OCI-LY7 (cell line): ENCODE measurements around the gene CXorf58. TPM values are rescaled to one million over a fixed set of nuclear protein-coding genes. Genes with fewer than 3 reads are reported as not detected.

Source experiments
- BruUV-seq: library from RNA; stranded (reverse); fragments of 400-500 nt; replicated peaks from 2 replicates; lab custom pipeline; 2021; lab: Mats Ljungman, UMichigan
- CTCF ChIA-PET: fragments of 300-600 bp; sonication (Branson Sonifier 250); formaldehyde crosslinking; loops from one replicate; lab custom pipeline; 2022; ENCODE audit warnings: antibody characterized with exemption; ENCODE audit not compliant: unreplicated experiment; lab: Charles Lee
- POLR2A ChIA-PET: fragments of 300-600 bp; sonication (Branson Sonifier 250); formaldehyde crosslinking; loops from one replicate; lab custom pipeline; 2022; ENCODE audit warnings: antibody characterized with exemption; lab: Charles Lee
- DNase-seq: peaks from one replicate; pipeline ENCODE4 v3.0.0-alpha.2; 2015; ENCODE audit warnings: low spot score
- H2AFZ ChIP-seq: fragments of 200-600 bp; sonication (generic), shearing (Covaris generic); 2 replicates; pipeline ENCODE4 v1.6.1; 2014; ENCODE audit warnings: mild to moderate bottlenecking, antibody characterized with exemption, low read length, moderate library complexity
- H3K27ac ChIP-seq: fragments of 200-600 bp; sonication (generic); 2 replicates; pipeline ENCODE4 v1.5.1; 2014; ENCODE audit warnings: mixed run types, low read depth, mild to moderate bottlenecking, moderate library complexity, low read length, inconsistent platforms; ENCODE audit not compliant: poor library complexity, severe bottlenecking
- H3K36me3 ChIP-seq: fragments of 200-600 bp; sonication (generic); 2 replicates; pipeline ENCODE4 v1.6.1; 2014; ENCODE audit warnings: mild to moderate bottlenecking, antibody characterized with exemption, low read length, moderate library complexity, mixed read lengths; ENCODE audit not compliant: insufficient read depth
- H3K4me1 ChIP-seq: fragments of 200-600 bp; sonication (generic); 2 replicates; pipeline ENCODE4 v1.5.1; 2014; ENCODE audit warnings: mild to moderate bottlenecking, low read length; ENCODE audit not compliant: insufficient read depth, poor library complexity, severe bottlenecking
- H3K4me2 ChIP-seq: fragments of 200-600 bp; sonication (generic); 2 replicates; pipeline ENCODE4 v1.6.1; 2014; ENCODE audit warnings: mild to moderate bottlenecking, low read length
- H3K4me3 ChIP-seq: fragments of 200-600 bp; sonication (generic); 2 replicates; pipeline ENCODE4 v1.5.1; 2014; ENCODE audit warnings: mild to moderate bottlenecking, low read depth, low read length; ENCODE audit not compliant: poor library complexity, severe bottlenecking
- H3K79me2 ChIP-seq: fragments of 200-600 bp; sonication (generic); 2 replicates; pipeline ENCODE4 v1.6.1; 2016; ENCODE audit warnings: low read depth, mild to moderate bottlenecking, low read length, moderate library complexity, mixed read lengths; ENCODE audit not compliant: insufficient read depth
- H3K9me2 ChIP-seq: fragments of 200-600 bp; sonication (generic); 2 replicates; pipeline ENCODE4 v1.6.1; 2016; ENCODE audit warnings: mild to moderate bottlenecking, low read length, mixed read lengths; ENCODE audit not compliant: insufficient read depth
- H3K9me3 ChIP-seq: fragments of 200-600 bp; sonication (generic); 2 replicates; pipeline ENCODE4 v1.6.1; 2014; ENCODE audit warnings: mild to moderate bottlenecking, mixed run types, low read length, mixed read lengths
- H4K20me1 ChIP-seq: fragments of 200-600 bp; sonication (generic); 2 replicates; pipeline ENCODE4 v1.6.1; 2014; ENCODE audit warnings: mild to moderate bottlenecking, antibody characterized with exemption, low read length, moderate library complexity, mixed read lengths; ENCODE audit not compliant: insufficient read depth
- EZH2phosphoT487 ChIP-seq: fragments of 200-600 bp; sonication (generic); IDR thresholded peaks from 2 replicates; pipeline ENCODE4 v1.6.1; 2018; ENCODE audit warnings: low read depth, borderline replicate concordance, mild to moderate bottlenecking, mixed run types, antibody characterized with exemption, low read length, moderate library complexity, mixed read lengths
- intact Hi-C: fragments of 100-400 bp; cut with micrococcal nuclease; formaldehyde crosslinking; loops from one replicate; pipeline ENCODE4 v1.10.0; 2022; ENCODE audit not compliant: unreplicated experiment
- total RNA-seq, 2 experiments: library from RNA; depleted of rRNA in 1 of 2; stranded (reverse); fragments of >200 nt in 1 of 2; shearing (Covaris generic) in 1 of 2; gene quantifications; 2 replicates each; pipeline ENCODE4 v1.2.3, GENCODE V29; 2014 to 2022
- TF ChIP-seq, protein P1 (sequence below): fragments of 200-600 bp; sonication (generic); conservative IDR thresholded peaks from 2 replicates; pipeline ENCODE4 v1.5.1; 2014; ENCODE audit warnings: mild to moderate bottlenecking, antibody characterized with exemption, low read length, moderate library complexity, mixed read lengths

Gene CXorf58
- total RNA-seq, 2 experiments from 2014 or later, result 0.46 TPM; not detected in 1

DNA sequence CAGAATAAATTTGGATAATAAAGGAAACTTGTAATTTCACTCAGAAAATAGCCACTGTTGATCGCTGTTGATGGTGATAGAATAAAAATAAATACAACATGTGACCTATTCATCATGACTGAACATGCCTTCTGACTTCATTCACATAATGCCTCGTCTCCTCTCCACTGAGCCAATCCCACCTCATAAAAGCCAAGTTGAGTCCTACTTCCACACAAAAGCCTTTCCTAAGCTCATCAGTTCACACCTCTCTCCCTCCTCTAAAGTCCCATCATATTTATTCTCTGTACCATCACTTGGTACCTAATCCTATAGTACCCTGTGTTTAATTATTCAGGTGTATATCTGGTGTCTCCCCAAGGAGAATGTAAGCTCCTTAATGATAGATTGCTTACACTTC, 37.8 kb upstream of the CXorf58 start:
- no peak overlapping the region for H3K4me2 ChIP-seq
- H3K9me2 ChIP-seq, result no peaks in the 10 kb centered on the region
- H2AFZ ChIP-seq, result no peak overlapping the region
- H4K20me1 ChIP-seq, result no peaks in the 10 kb centered on the region
- no peak overlapping the region for H3K4me3 ChIP-seq
- DNase-seq, result no peak
- ChIA-PET CTCF (no interaction called here), POLR2A (interaction anchor here (0.7 kb wide), 2 partner anchors 9 to 36 kb away, joined by 3 to 7 read pairs; no protein-coding TSS in a partner anchor)
- no peaks in the 10 kb centered on the region for H3K79me2 ChIP-seq
- no TSS peak for BruUV-seq
- H3K9me3 ChIP-seq, result no peaks in the 10 kb centered on the region
- TF ChIP-seq EZH2phosphoT487, result no peak
- TF ChIP-seq, protein P1, sequence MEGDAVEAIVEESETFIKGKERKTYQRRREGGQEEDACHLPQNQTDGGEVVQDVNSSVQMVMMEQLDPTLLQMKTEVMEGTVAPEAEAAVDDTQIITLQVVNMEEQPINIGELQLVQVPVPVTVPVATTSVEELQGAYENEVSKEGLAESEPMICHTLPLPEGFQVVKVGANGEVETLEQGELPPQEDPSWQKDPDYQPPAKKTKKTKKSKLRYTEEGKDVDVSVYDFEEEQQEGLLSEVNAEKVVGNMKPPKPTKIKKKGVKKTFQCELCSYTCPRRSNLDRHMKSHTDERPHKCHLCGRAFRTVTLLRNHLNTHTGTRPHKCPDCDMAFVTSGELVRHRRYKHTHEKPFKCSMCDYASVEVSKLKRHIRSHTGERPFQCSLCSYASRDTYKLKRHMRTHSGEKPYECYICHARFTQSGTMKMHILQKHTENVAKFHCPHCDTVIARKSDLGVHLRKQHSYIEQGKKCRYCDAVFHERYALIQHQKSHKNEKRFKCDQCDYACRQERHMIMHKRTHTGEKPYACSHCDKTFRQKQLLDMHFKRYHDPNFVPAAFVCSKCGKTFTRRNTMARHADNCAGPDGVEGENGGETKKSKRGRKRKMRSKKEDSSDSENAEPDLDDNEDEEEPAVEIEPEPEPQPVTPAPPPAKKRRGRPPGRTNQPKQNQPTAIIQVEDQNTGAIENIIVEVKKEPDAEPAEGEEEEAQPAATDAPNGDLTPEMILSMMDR, result no peak
- H3K36me3 ChIP-seq, result no peaks in the 10 kb centered on the region; the same call in 1 of the 2 replicates
- no peaks in the 10 kb centered on the region for H3K4me1 ChIP-seq
- no peak overlapping the region for H3K27ac ChIP-seq
- intact Hi-C loops, result no loop called here

DNA sequence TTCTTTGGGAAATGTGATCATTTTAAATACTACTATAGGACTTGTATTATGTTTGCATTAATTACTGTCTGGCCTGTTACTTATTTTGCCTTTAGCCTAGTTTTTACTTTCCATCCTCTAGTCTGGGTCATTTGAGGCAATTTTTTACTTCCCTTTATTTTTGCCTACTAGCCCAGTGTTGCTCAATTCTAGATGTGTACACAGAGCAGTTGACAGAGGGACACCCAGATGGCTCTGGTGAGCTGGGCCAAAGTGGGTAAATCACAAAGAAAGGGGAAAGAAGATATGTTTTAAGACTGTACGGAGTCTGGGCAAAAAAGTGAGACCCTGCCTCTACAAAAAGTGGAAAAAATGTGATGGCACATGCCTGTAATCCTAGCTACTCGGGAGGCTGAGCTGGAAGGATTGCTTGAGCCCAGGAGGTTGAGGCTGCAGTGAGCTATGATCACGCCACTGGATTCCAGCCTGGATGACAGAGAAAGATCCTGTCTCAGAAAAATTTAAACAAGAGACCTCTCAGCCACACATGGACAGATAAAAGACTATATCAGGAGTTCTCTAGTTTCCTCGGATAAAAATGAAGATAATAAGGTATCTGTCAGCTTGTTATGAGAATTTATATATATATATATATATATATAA, 35.8 kb upstream of the CXorf58 start:
- BruUV-seq, result no TSS peak
- intact Hi-C loops, result no loop called here
- no peak overlapping the region for H3K4me2 ChIP-seq

More for the DNA sequence above, 35.8 kb upstream of the CXorf58 start:
- no peak for TF ChIP-seq EZH2phosphoT487
- TF ChIP-seq, protein P1, result no peak
- Histone ChIP-seq H3K27ac (no peak overlapping the region), H2AFZ (no peak overlapping the region), H3K4me1 (no peaks in the 10 kb centered on the region), H4K20me1 (no peaks in the 10 kb centered on the region), H3K36me3 (no peaks in the 10 kb centered on the region), H3K79me2 (no peaks in the 10 kb centered on the region), H3K4me3 (no peak overlapping the region), H3K9me2 (no peaks in the 10 kb centered on the region), H3K9me3 (no peaks in the 10 kb centered on the region)
- POLR2A ChIA-PET, result no interaction called here
- CTCF ChIA-PET, result no interaction called here
- no peak for DNase-seq
